ENCODE data around the gene EPOP.

Gene EPOP

GRCh38 chr17:38702916-38703741, 28.4 kb upstream of the EPOP start:
- Histone ChIP-seq H4K20me1 (ENCODE audit: low read depth, low read length) (no peaks in the 10 kb centered on the region), H3F3A (ENCODE audit: insufficient read depth) (peaks cover 40% of the 10 kb centered on the region), H3K4me2 (ENCODE audit: low read depth, low read length, poor library complexity, severe bottlenecking) (peak overlapping the region; percentile 83), H3K9ac (ENCODE audit: low read length) (peak overlapping the region; percentile 93), H3K36me3 (ENCODE audit: low read length) (no peaks in the 10 kb centered on the region), H2AFZ (ENCODE audit: low read depth, low read length, severe bottlenecking) (peak overlapping the region; percentile 70), H3K4me3 (ENCODE audit: insufficient read depth, low read length, poor library complexity, severe bottlenecking) (peak overlapping the region; percentile 83), H3K27me3 (ENCODE audit: low read length) (no peaks in the 10 kb centered on the region), H3K9me2 (replicated peaks; ENCODE audit: insufficient read depth, low read length) (no peaks in the 10 kb centered on the region), H3K79me2 (ENCODE audit: insufficient read depth, low read length) (peaks cover 32% of the 10 kb centered on the region), H3K27ac (ENCODE audit: low read depth, low read length) (peak overlapping the region; percentile 87), H3K9me3 (ENCODE audit: insufficient read depth, low read length) (no peaks in the 10 kb centered on the region)
- TF ChIP-seq CTCF (IDR thresholded peaks at IDR 0.05; ENCODE audit: insufficient read depth, low read length, poor library complexity, severe bottlenecking) (no peak), EZH2phosphoT487 (conservative IDR thresholded peaks at IDR 0.05; ENCODE audit: low read length) (no peak)

- Histone ChIP-seq H3K4me3 (ENCODE audit: insufficient read depth, low read length, poor library complexity, severe bottlenecking) (peak overlapping the region; percentile 83), H3F3A (ENCODE audit: insufficient read depth) (peaks cover 40% of the 10 kb centered on the region), H3K36me3 (ENCODE audit: low read length) (no peaks in the 10 kb centered on the region), H3K9me3 (ENCODE audit: insufficient read depth, low read length) (no peaks in the 10 kb centered on the region), H4K20me1 (ENCODE audit: low read depth, low read length) (no peaks in the 10 kb centered on the region), H3K9me2 (replicated peaks; ENCODE audit: insufficient read depth, low read length) (no peaks in the 10 kb centered on the region), H2AFZ (ENCODE audit: low read depth, low read length, severe bottlenecking) (peak overlapping the region; percentile 32), H3K27me3 (ENCODE audit: low read length) (no peaks in the 10 kb centered on the region), H3K9ac (ENCODE audit: low read length) (peak overlapping the region; percentile 93), H3K4me2 (ENCODE audit: low read depth, low read length, poor library complexity, severe bottlenecking) (peak overlapping the region; percentile 83), H3K27ac (ENCODE audit: low read depth, low read length) (peak overlapping the region; percentile 87), H3K79me2 (ENCODE audit: insufficient read depth, low read length) (peaks cover 24% of the 10 kb centered on the region)
- no peak for TF ChIP-seq CTCF (IDR thresholded peaks at IDR 0.05; ENCODE audit: insufficient read depth, low read length, poor library complexity, severe bottlenecking)
- TF ChIP-seq EZH2phosphoT487 (conservative IDR thresholded peaks at IDR 0.05; ENCODE audit: low read length), result no peak
Measured at GRCh38 chr17:38702166-38702915, 27.6 kb upstream of the EPOP start.

- peak overlapping the region; percentile 83 for H3K4me2 ChIP-seq (ENCODE audit: low read depth, low read length, poor library complexity, severe bottlenecking)
- no peaks in the 10 kb centered on the region for H4K20me1 ChIP-seq (ENCODE audit: low read depth, low read length)
- peak overlapping the region; percentile 93 for H3K9ac ChIP-seq (ENCODE audit: low read length)
- no peaks in the 10 kb centered on the region for H3K9me2 ChIP-seq (replicated peaks; ENCODE audit: insufficient read depth, low read length)
- H3K4me3 ChIP-seq (ENCODE audit: insufficient read depth, low read length, poor library complexity, severe bottlenecking), result peak overlapping the region; percentile 83
- no peaks in the 10 kb centered on the region for H3K27me3 ChIP-seq (ENCODE audit: low read length)
- TF ChIP-seq EZH2phosphoT487 (conservative IDR thresholded peaks at IDR 0.05; ENCODE audit: low read length) (no peak), CTCF (IDR thresholded peaks at IDR 0.05; ENCODE audit: insufficient read depth, low read length, poor library complexity, severe bottlenecking) (no peak)
- H2AFZ ChIP-seq (ENCODE audit: low read depth, low read length, severe bottlenecking), result peak overlapping the region; percentile 32
- H3K79me2 ChIP-seq (ENCODE audit: insufficient read depth, low read length), result peaks cover 17% of the 10 kb centered on the region
- peak overlapping the region; percentile 87 for H3K27ac ChIP-seq (ENCODE audit: low read depth, low read length)
- H3F3A ChIP-seq (ENCODE audit: insufficient read depth), result peaks cover 38% of the 10 kb centered on the region
- no peaks in the 10 kb centered on the region for H3K36me3 ChIP-seq (ENCODE audit: low read length)
- no peaks in the 10 kb centered on the region for H3K9me3 ChIP-seq (ENCODE audit: insufficient read depth, low read length)
Measured at GRCh38 chr17:38701504-38702165, 26.9 kb upstream of the EPOP start.
